H9 (cell line): ENCODE data around the gene TTLL12. TPM values are rescaled to one million over a fixed set of nuclear protein-coding genes. Genes with fewer than 3 reads are reported as not detected.

Experiments
- DNase-seq: peaks from one replicate; pipeline ENCODE4 v3.0.0-alpha.2; 2017
- H2AFZ ChIP-seq: one replicate; pipeline ENCODE4 v1.6.1; 2013; ENCODE audit warnings: mild to moderate bottlenecking, low read length, control low read depth, moderate library complexity
- H2AK5ac ChIP-seq: 2 replicates; pipeline ENCODE4 v1.6.1; 2013; ENCODE audit warnings: low read length, control low read depth, mixed read lengths; ENCODE audit not compliant: insufficient read length
- H2BK120ac ChIP-seq: one replicate; pipeline ENCODE4 v1.6.1; 2013; ENCODE audit warnings: low read depth, mild to moderate bottlenecking, low read length, control low read depth, inconsistent platforms; ENCODE audit not compliant: poor library complexity, severe bottlenecking
- H2BK12ac ChIP-seq: 2 replicates; pipeline ENCODE4 v1.6.1; 2013; ENCODE audit warnings: low read length, control low read depth, mixed read lengths, low read depth; ENCODE audit not compliant: insufficient read length
- H2BK15ac ChIP-seq: 2 replicates; pipeline ENCODE4 v1.6.1; 2013; ENCODE audit warnings: low read depth, low read length, control low read depth
- H2BK20ac ChIP-seq: one replicate; pipeline ENCODE4 v1.6.1; 2013; ENCODE audit warnings: low read depth, mild to moderate bottlenecking, low read length, control low read depth, inconsistent platforms; ENCODE audit not compliant: poor library complexity, severe bottlenecking
- H2BK5ac ChIP-seq: 2 replicates; pipeline ENCODE4 v1.6.1; 2013; ENCODE audit warnings: low read length, control low read depth, mixed read lengths; ENCODE audit not compliant: insufficient read length
- H3K14ac ChIP-seq: 2 replicates; pipeline ENCODE4 v1.6.1; 2013; ENCODE audit warnings: low read length, control low read depth; ENCODE audit not compliant: insufficient read depth
- H3K18ac ChIP-seq: 2 replicates; pipeline ENCODE4 v1.6.1; 2013; ENCODE audit warnings: low read depth, mild to moderate bottlenecking, mixed read lengths, low read length, control low read depth; ENCODE audit not compliant: insufficient read length
- H3K23ac ChIP-seq: 2 replicates; pipeline ENCODE4 v1.6.1; 2013; ENCODE audit warnings: low read length, control low read depth, mixed read lengths, low read depth; ENCODE audit not compliant: insufficient read length
- H3K23me2 ChIP-seq: 2 replicates; pipeline ENCODE4 v1.6.1; 2013; ENCODE audit warnings: low read depth, mild to moderate bottlenecking, mixed read lengths, low read length, control low read depth; ENCODE audit not compliant: insufficient read length, poor library complexity, severe bottlenecking
- H3K27ac ChIP-seq: 2 replicates; pipeline ENCODE4 v1.5.1; 2013; ENCODE audit warnings: low read length, control low read depth, mixed read lengths, low read depth; ENCODE audit not compliant: insufficient read length
- H3K27me3 ChIP-seq: 2 replicates; pipeline ENCODE4 v1.6.1; 2013; ENCODE audit warnings: low read length, control low read depth, inconsistent platforms; ENCODE audit not compliant: insufficient read depth
- H3K4ac ChIP-seq: 2 replicates; pipeline ENCODE4 v1.6.1; 2013; ENCODE audit warnings: low read depth, mild to moderate bottlenecking, control low read depth, inconsistent platforms, low read length, moderate library complexity
- H3K4me1 ChIP-seq: 2 replicates; pipeline ENCODE4 v1.6.1; 2013; ENCODE audit warnings: low read length, control low read depth, inconsistent platforms; ENCODE audit not compliant: insufficient read depth
- H3K4me2 ChIP-seq: 2 replicates; pipeline ENCODE4 v1.6.1; 2013; ENCODE audit warnings: low read length, control low read depth, mixed read lengths; ENCODE audit not compliant: insufficient read length, insufficient read depth
- H3K56ac ChIP-seq: 2 replicates; pipeline ENCODE4 v1.6.1; 2013; ENCODE audit warnings: low read depth, mild to moderate bottlenecking, mixed read lengths, low read length, control low read depth; ENCODE audit not compliant: insufficient read length
- H3K79me1 ChIP-seq: 2 replicates; pipeline ENCODE4 v1.6.1; 2013; ENCODE audit warnings: low read depth, mild to moderate bottlenecking, moderate library complexity, low read length, control low read depth, inconsistent platforms; ENCODE audit not compliant: insufficient read depth, poor library complexity, severe bottlenecking
- H3K79me2 ChIP-seq: 2 replicates; pipeline ENCODE4 v1.6.1; 2013; ENCODE audit warnings: low read length, control low read depth, inconsistent platforms; ENCODE audit not compliant: insufficient read depth
- H3K9ac ChIP-seq: 2 replicates; pipeline ENCODE4 v1.6.1; 2013; ENCODE audit warnings: low read length, control low read depth, mixed read lengths; ENCODE audit not compliant: insufficient read length; ENCODE audit errors: extremely low read depth
- H3K9me3 ChIP-seq: one replicate; pipeline ENCODE4 v1.6.1; 2013; ENCODE audit warnings: low read depth, low read length, inconsistent platforms; ENCODE audit not compliant: control insufficient read depth
- H3T11ph ChIP-seq: one replicate; pipeline ENCODE4 v1.6.1; 2013; ENCODE audit warnings: mild to moderate bottlenecking, low read length, control low read depth, inconsistent platforms
- H4K20me1 ChIP-seq: one replicate; pipeline ENCODE4 v1.6.1; 2013; ENCODE audit not compliant: control insufficient read depth, insufficient read length, insufficient read depth
- H4K5ac ChIP-seq: 2 replicates; pipeline ENCODE4 v1.6.1; 2013; ENCODE audit warnings: low read depth, mild to moderate bottlenecking, mixed read lengths, low read length, control low read depth; ENCODE audit not compliant: insufficient read length
- H4K8ac ChIP-seq: replicated peaks from 2 replicates; pipeline ENCODE4 v1.6.1; 2013; ENCODE audit warnings: low read length, control low read depth, mixed read lengths, low read depth; ENCODE audit not compliant: insufficient read length
- H4K91ac ChIP-seq: 2 replicates; pipeline ENCODE4 v1.6.1; 2013; ENCODE audit warnings: low read depth, mild to moderate bottlenecking, moderate library complexity, mixed read lengths, low read length, control low read depth; ENCODE audit not compliant: insufficient read length
- H3K27ac Mint-ChIP-seq, 3 experiments: 2 replicates in 2 of 3; 3 replicates in 1 of 3; pipeline ENCODE4 v1.8.0; 2020 to 2021; ENCODE audit warnings: mixed read lengths in 3 of 3, mild to moderate bottlenecking in 1 of 3, moderate library complexity in 1 of 3
- H3K27me3 Mint-ChIP-seq: 2 replicates; pipeline ENCODE4 v1.8.0; 2021; ENCODE audit warnings: low read depth, mild to moderate bottlenecking, moderate library complexity, mixed read lengths
- H3K36me3 Mint-ChIP-seq, 3 experiments: 2 replicates in 2 of 3; 3 replicates in 1 of 3; pipeline ENCODE4 v1.8.0; 2020 to 2021; ENCODE audit warnings: low read depth in 3 of 3, mixed read lengths in 3 of 3; ENCODE audit not compliant: insufficient read depth in 1 of 3
- H3K4me1 Mint-ChIP-seq, 2 experiments: 2 replicates each; pipeline ENCODE4 v1.8.0; 2020; ENCODE audit warnings: mixed read lengths in 2 of 2
- H3K4me3 Mint-ChIP-seq, 2 experiments: 2 replicates in 1 of 2; 3 replicates in 1 of 2; pipeline ENCODE4 v1.8.0; 2020 to 2021; ENCODE audit warnings: mild to moderate bottlenecking in 2 of 2, mixed read lengths in 2 of 2, moderate library complexity in 1 of 2
- H3K9me3 Mint-ChIP-seq, 2 experiments: 2 replicates in 1 of 2; 3 replicates in 1 of 2; pipeline ENCODE4 v1.8.0; 2020; ENCODE audit warnings: mild to moderate bottlenecking in 2 of 2, mixed read lengths in 2 of 2, moderate library complexity in 1 of 2
- WGBS: extraction: QIAGEN DNeasy Blood & Tissue Kit; methylation state at CpG from one replicate; pipeline ENCODE4 v1.1.7; 2013; ENCODE audit warnings: missing lambda C conversion rate, low lambda C conversion rate, mixed read lengths; ENCODE audit not compliant: insufficient read length; ENCODE audit errors: extremely low coverage; 5-methylcytosine and 5-hydroxymethylcytosine counted together
- total RNA-seq: library from RNA; stranded (reverse); gene quantifications from 2 replicates; pipeline ENCODE4 v1.2.1, GENCODE V29; 2021
- TF ChIP-seq, protein P1 (sequence below): fragments of 200-600 bp; sonication (generic); conservative IDR thresholded peaks from 3 replicates; pipeline ENCODE4 v1.8.0; 2021; ENCODE audit warnings: antibody characterized with exemption, mild to moderate bottlenecking

TTLL12 gene
- total RNA-seq, 1 experiment from 2014 or later: 89.6 TPM

DNA sequence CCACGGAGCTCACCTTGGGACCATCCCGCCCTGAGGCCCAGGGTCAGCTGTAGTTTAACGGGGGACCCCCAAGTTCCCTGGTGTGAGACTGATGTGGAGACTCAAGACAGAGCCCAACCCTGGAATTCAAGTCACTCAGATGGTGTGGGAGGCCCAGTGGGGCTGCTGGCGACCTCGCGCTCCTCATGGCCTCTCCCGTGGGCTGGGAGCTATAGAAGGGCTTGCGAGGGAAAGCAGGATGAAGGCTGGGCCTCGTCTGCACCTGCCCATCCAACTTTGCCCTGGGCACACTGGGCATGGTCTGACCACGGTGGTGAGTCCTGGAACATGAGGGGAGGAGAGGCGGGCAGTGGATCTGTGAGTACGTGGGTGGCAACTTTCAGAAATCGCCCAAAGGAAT, 13.6 kb upstream of the TTLL12 start:
- Histone ChIP-seq H3K56ac (no peak overlapping the region), H3K4me2 (no peak overlapping the region), H3K23ac (no peak overlapping the region), H3K9me3 (no peaks in the 10 kb centered on the region), H2BK15ac (no peak overlapping the region), H2BK12ac (no peak overlapping the region), H4K8ac (no peak overlapping the region), H3K23me2 (no peaks in the 10 kb centered on the region), H4K91ac (no peak overlapping the region), H3K18ac (no peak overlapping the region), H3K14ac (no peak overlapping the region), H3K27ac (no peak overlapping the region), H3K4me1 (no peaks in the 10 kb centered on the region), H2AFZ (no peak overlapping the region), H3K27me3 (no peaks in the 10 kb centered on the region), H2BK20ac (no peak overlapping the region), H2BK5ac (no peak overlapping the region), H3K79me1 (no peaks in the 10 kb centered on the region), H2AK5ac (no peak overlapping the region), H3T11ph (no peak overlapping the region), H4K20me1 (no peaks in the 10 kb centered on the region), H3K4ac (no peak overlapping the region), H3K79me2 (no peaks in the 10 kb centered on the region), H3K9ac (no peak overlapping the region), H4K5ac (no peak overlapping the region), H2BK120ac (no peak overlapping the region)
- no peak for DNase-seq
- WGBS: no CpG with 5 or more reads among the region's 13 CpGs
- H3K9me3 Mint-ChIP-seq: no peaks in the 10 kb centered on the region
- peaks cover 6% of the 10 kb centered on the region for H3K27me3 Mint-ChIP-seq
- no peaks in the 10 kb centered on the region for H3K36me3 Mint-ChIP-seq
- TF ChIP-seq, protein P1, sequence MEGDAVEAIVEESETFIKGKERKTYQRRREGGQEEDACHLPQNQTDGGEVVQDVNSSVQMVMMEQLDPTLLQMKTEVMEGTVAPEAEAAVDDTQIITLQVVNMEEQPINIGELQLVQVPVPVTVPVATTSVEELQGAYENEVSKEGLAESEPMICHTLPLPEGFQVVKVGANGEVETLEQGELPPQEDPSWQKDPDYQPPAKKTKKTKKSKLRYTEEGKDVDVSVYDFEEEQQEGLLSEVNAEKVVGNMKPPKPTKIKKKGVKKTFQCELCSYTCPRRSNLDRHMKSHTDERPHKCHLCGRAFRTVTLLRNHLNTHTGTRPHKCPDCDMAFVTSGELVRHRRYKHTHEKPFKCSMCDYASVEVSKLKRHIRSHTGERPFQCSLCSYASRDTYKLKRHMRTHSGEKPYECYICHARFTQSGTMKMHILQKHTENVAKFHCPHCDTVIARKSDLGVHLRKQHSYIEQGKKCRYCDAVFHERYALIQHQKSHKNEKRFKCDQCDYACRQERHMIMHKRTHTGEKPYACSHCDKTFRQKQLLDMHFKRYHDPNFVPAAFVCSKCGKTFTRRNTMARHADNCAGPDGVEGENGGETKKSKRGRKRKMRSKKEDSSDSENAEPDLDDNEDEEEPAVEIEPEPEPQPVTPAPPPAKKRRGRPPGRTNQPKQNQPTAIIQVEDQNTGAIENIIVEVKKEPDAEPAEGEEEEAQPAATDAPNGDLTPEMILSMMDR: no peak
- no peak overlapping the region for H3K27ac Mint-ChIP-seq
- H3K4me3 Mint-ChIP-seq: no peak overlapping the region
- H3K4me1 Mint-ChIP-seq: peaks cover 14 to 21% of the 10 kb centered on the region in 2 experiments
